ENCODE results near the gene IRAK1BP1. TPM values are rescaled to one million over a fixed set of nuclear protein-coding genes. Genes with fewer than 3 reads are reported as not detected.
"Not testable (repeated sequence)": the region's sequence is repeated elsewhere in the genome, so short reads cannot be mapped to it uniquely, and the experiment has no call there.

Gene IRAK1BP1
- total RNA-seq, 1 donor from 2014 or later, result 3.7 TPM

DNA sequence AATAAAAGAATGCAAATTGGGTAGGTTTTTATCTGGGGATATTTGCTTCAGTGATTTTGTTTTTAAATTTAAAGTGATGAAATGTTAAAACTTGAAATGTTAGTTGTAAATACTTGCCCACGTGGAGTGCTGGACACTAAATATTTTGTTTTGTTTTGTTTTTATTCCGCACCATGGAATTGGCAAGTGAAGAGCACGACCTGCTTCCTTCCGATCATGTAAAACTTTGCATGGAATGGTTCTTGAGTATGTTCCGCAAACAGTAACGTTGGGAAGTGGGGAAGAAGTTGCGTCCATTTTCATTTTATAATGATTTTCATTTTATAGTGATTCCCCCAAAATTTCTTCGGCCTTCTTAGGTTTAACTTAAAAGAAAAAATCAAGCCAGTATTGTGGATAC is 765 bp downstream of the IRAK1BP1 start:
- peak overlapping the region; percentile 97 to 99 (median 99) for H3K4me3 ChIP-seq (ENCODE audit: low read length in 3 of 3)
- H3K4me1 ChIP-seq (ENCODE audit: control insufficient read depth in 3 of 3, insufficient read depth in 3 of 3, low read length in 3 of 3), result peaks cover 5 to 8% (median 6%) of the 10 kb centered on the region in 3 donors
- no peaks in the 10 kb centered on the region for H3K9me3 ChIP-seq (ENCODE audit: control insufficient read depth in 3 of 3, low read length in 3 of 3)
- no peak overlapping the region for H3K27ac ChIP-seq (ENCODE audit: low read depth, low read length)
- peaks cover 0 to 4% (median 0%) of the 10 kb centered on the region in 3 donors for H3K36me3 ChIP-seq (ENCODE audit: control insufficient read depth in 3 of 3, insufficient read depth in 3 of 3, low read length in 3 of 3)
- H3K9ac ChIP-seq (ENCODE audit: low read depth in 1 of 3, low read length in 3 of 3), result peak overlapping the region; percentile 85 to 90 (median 90)
- H3K27me3 ChIP-seq (ENCODE audit: control insufficient read depth in 3 of 3, insufficient read depth in 3 of 3, low read length in 3 of 3), result no peaks in the 10 kb centered on the region

DNA sequence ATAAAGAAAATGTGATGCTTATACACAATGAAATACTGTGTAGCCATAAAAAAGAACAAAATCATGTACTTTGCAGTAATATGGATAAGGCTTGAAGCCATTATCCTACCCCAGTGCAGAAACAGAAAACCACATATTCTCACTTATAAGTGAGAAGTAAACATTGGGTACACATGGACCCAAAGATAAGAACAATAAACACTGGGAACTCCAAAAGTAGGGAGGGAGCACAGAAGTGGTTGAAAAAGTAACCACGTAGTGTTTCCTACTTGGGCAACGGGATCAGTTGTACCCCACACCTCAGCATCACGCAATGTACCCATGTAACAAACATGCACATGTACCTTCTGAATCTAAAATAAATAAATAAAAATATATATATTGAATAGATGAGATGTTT is 8.2 kb downstream of the IRAK1BP1 start:
- H3K36me3 ChIP-seq (ENCODE audit: control insufficient read depth in 3 of 3, insufficient read depth in 3 of 3, low read length in 3 of 3), result peaks cover 0 to 4% (median 0%) of the 10 kb centered on the region in 3 donors
- H3K27me3 ChIP-seq (ENCODE audit: control insufficient read depth in 3 of 3, insufficient read depth in 3 of 3, low read length in 3 of 3), result no peaks in the 10 kb centered on the region
- no peaks in the 10 kb centered on the region for H3K4me1 ChIP-seq (ENCODE audit: control insufficient read depth in 3 of 3, insufficient read depth in 3 of 3, low read length in 3 of 3)
- H3K27ac ChIP-seq (ENCODE audit: low read depth, low read length), result no peak overlapping the region
- H3K9ac ChIP-seq (ENCODE audit: low read depth in 1 of 3, low read length in 3 of 3), result no peak overlapping the region
- H3K4me3 ChIP-seq (ENCODE audit: low read length in 3 of 3), result no peak overlapping the region
- H3K9me3 ChIP-seq (ENCODE audit: control insufficient read depth in 3 of 3, low read length in 3 of 3), result no peaks in the 10 kb centered on the region

DNA sequence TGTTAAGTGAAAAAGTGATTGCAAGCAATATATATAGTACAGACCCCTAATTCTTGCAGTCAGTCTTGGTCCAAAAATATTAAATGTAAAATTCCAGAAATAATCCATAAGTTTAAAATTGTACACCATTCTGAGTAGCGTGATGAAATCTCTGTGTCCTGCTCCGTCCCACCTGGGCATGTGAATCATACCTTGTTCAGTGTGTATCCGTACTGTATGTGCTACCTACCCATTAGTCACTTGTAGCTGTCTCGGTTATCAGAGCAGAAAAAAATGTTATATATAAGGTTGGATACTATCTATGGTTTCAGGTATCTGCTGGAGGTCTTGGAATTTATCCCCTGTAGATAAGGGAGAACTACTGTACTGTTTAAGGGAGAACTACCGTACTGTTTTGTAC is 16.3 kb downstream of the IRAK1BP1 start:
- Histone ChIP-seq H3K36me3 (ENCODE audit: control insufficient read depth in 3 of 3, insufficient read depth in 3 of 3, low read length in 3 of 3) (no peaks in the 10 kb centered on the region), H3K27ac (ENCODE audit: low read depth, low read length) (no peak overlapping the region), H3K4me1 (ENCODE audit: control insufficient read depth in 3 of 3, insufficient read depth in 3 of 3, low read length in 3 of 3) (no peaks in the 10 kb centered on the region), H3K9ac (ENCODE audit: low read depth in 1 of 3, low read length in 3 of 3) (no peak overlapping the region), H3K4me3 (ENCODE audit: low read length in 3 of 3) (no peak overlapping the region), H3K27me3 (ENCODE audit: control insufficient read depth in 3 of 3, insufficient read depth in 3 of 3, low read length in 3 of 3) (no peaks in the 10 kb centered on the region), H3K9me3 (ENCODE audit: control insufficient read depth in 3 of 3, low read length in 3 of 3) (no peaks in the 10 kb centered on the region)

DNA sequence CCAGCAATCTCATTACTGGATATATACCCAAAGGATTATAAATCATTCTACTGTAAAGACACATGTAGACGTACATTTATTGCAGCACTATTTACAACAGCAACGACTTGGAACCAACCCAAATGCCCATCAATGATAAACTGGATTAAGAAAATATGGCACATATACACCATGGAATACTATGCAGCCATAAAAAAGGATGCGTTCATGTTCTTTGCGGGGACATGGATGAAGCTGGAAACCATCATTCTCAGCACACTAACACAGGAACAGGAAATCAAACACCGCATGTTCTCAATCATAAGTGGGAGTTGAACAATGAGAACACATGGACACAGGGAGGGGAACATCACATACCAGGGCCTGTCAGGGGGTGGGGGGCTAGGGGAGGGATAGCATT is 22.6 kb downstream of the IRAK1BP1 start:
- not testable (repeated sequence) for H3K36me3 ChIP-seq (ENCODE audit: control insufficient read depth in 3 of 3, insufficient read depth in 3 of 3, low read length in 3 of 3); H3K9ac ChIP-seq (ENCODE audit: low read depth in 1 of 3, low read length in 3 of 3); H3K27ac ChIP-seq (ENCODE audit: low read depth, low read length); H3K27me3 ChIP-seq (ENCODE audit: control insufficient read depth in 3 of 3, insufficient read depth in 3 of 3, low read length in 3 of 3); H3K9me3 ChIP-seq (ENCODE audit: control insufficient read depth in 3 of 3, low read length in 3 of 3); H3K4me1 ChIP-seq (ENCODE audit: control insufficient read depth in 3 of 3, insufficient read depth in 3 of 3, low read length in 3 of 3); H3K4me3 ChIP-seq (ENCODE audit: low read length in 3 of 3)

DNA sequence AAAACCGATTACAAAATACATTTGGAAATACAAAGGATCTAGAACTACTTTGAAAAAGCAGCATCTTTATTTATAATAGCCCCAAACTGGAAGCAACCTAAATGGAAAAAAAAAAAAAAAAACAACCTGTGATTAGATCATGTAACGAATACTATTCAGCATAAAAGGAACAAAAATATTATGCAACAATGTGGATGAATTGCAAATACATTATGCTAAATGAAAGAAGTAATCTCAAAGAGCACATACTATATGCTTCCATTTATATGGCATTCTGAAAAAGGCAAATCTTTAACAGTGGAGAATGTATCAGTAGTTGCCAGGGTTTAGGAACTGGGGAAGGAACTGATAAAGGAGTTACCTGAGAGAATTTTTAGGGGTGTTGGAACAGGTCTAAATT is 28.9 kb downstream of the IRAK1BP1 start:
- Histone ChIP-seq H3K4me1 (ENCODE audit: control insufficient read depth in 3 of 3, insufficient read depth in 3 of 3, low read length in 3 of 3) (no peaks in the 10 kb centered on the region), H3K27ac (ENCODE audit: low read depth, low read length) (no peak overlapping the region), H3K9ac (ENCODE audit: low read depth in 1 of 3, low read length in 3 of 3) (no peak overlapping the region), H3K9me3 (ENCODE audit: control insufficient read depth in 3 of 3, low read length in 3 of 3) (no peaks in the 10 kb centered on the region), H3K27me3 (ENCODE audit: control insufficient read depth in 3 of 3, insufficient read depth in 3 of 3, low read length in 3 of 3) (no peaks in the 10 kb centered on the region), H3K4me3 (ENCODE audit: low read length in 3 of 3) (no peak overlapping the region), H3K36me3 (ENCODE audit: control insufficient read depth in 3 of 3, insufficient read depth in 3 of 3, low read length in 3 of 3) (no peaks in the 10 kb centered on the region)

DNA sequence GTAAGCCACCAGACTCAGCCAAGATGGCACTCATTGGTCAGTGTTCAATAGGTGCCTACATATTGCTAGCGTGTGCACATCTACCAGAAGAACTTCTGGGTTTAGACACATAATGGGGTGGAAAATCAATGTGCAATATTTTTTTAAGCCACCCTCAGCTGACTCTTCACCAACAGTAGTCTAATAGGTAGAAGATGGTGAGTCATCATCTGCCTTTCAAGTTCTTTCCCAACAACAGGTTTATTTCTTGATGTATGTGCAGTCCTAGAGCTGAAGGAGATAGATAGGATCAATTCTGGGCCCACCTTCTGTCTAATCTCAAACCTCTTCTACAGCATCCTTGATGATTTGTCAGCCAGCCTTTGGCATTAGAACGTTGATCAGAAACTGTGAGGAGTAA is 41.3 kb downstream of the IRAK1BP1 start:
- H3K27me3 ChIP-seq (ENCODE audit: control insufficient read depth in 3 of 3, insufficient read depth in 3 of 3, low read length in 3 of 3), result peaks cover 6 to 7% (median 6%) of the 10 kb centered on the region in 3 donors
- peaks cover 0 to 4% (median 3%) of the 10 kb centered on the region in 3 donors for H3K4me1 ChIP-seq (ENCODE audit: control insufficient read depth in 3 of 3, insufficient read depth in 3 of 3, low read length in 3 of 3)
- no peaks in the 10 kb centered on the region for H3K9me3 ChIP-seq (ENCODE audit: control insufficient read depth in 3 of 3, low read length in 3 of 3)

DNA sequence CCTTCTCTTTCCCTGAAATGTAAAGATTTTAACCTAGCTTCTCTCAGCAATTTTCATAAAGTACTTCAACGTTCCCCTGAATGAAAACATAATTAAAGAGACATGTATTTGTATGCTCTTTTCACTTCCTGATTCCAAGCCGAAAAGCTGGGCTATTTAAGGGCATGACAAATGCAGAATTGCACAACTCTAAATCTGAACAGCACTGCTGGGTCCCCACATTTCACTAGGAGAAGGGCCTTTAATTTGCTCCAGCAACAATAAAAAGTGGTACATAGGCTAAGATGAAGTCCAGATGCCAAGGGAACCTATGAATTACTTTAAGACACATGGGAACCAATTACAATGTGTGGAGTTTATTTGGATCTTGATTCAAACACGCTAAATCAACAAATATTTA is 42.0 kb downstream of the IRAK1BP1 start:
- H3K4me1 ChIP-seq (ENCODE audit: control insufficient read depth in 3 of 3, insufficient read depth in 3 of 3, low read length in 3 of 3), result peaks cover 0 to 4% (median 3%) of the 10 kb centered on the region in 3 donors
- H3K4me3 ChIP-seq (ENCODE audit: low read length in 3 of 3), result no peak overlapping the region
- H3K27ac ChIP-seq (ENCODE audit: low read depth, low read length), result no peak overlapping the region
- no peaks in the 10 kb centered on the region for H3K9me3 ChIP-seq (ENCODE audit: control insufficient read depth in 3 of 3, low read length in 3 of 3)
- no peak overlapping the region for H3K9ac ChIP-seq (ENCODE audit: low read depth in 1 of 3, low read length in 3 of 3)
- no peaks in the 10 kb centered on the region for H3K36me3 ChIP-seq (ENCODE audit: control insufficient read depth in 3 of 3, insufficient read depth in 3 of 3, low read length in 3 of 3)
- peaks cover 6 to 7% (median 6%) of the 10 kb centered on the region in 3 donors for H3K27me3 ChIP-seq (ENCODE audit: control insufficient read depth in 3 of 3, insufficient read depth in 3 of 3, low read length in 3 of 3)

More for the DNA sequence above, 41.3 kb downstream of the IRAK1BP1 start:
- Histone ChIP-seq H3K36me3 (ENCODE audit: control insufficient read depth in 3 of 3, insufficient read depth in 3 of 3, low read length in 3 of 3) (no peaks in the 10 kb centered on the region), H3K27ac (ENCODE audit: low read depth, low read length) (no peak overlapping the region), H3K4me3 (ENCODE audit: low read length in 3 of 3) (no peak overlapping the region), H3K9ac (ENCODE audit: low read depth in 1 of 3, low read length in 3 of 3) (no peak overlapping the region)

DNA sequence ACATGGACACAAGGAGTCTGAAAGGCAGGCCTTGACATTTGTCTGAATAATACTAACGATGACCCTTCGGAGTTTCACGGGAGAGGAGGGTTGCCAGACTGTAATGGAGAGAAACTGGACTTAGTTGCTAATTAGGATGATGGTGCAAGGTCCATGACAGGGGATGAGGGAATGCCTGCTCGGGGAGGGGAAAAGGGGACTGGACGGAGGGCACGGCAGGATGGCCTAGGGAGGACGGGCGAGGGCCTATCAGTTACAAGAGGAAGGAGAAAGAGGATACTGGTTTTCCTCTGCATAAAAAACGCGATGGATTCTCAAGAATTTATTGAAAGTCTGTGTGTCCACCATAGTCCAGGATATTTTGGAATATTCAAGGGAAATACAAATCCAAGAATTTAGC is 42.7 kb downstream of the IRAK1BP1 start:
- Histone ChIP-seq H3K36me3 (ENCODE audit: control insufficient read depth in 3 of 3, insufficient read depth in 3 of 3, low read length in 3 of 3) (no peaks in the 10 kb centered on the region), H3K27ac (ENCODE audit: low read depth, low read length) (no peak overlapping the region), H3K9ac (ENCODE audit: low read depth in 1 of 3, low read length in 3 of 3) (no peak overlapping the region), H3K9me3 (ENCODE audit: control insufficient read depth in 3 of 3, low read length in 3 of 3) (no peaks in the 10 kb centered on the region), H3K27me3 (ENCODE audit: control insufficient read depth in 3 of 3, insufficient read depth in 3 of 3, low read length in 3 of 3) (peaks cover 6 to 7% (median 6%) of the 10 kb centered on the region in 3 donors), H3K4me3 (ENCODE audit: low read length in 3 of 3) (peak overlapping the region in 1 of 3 donors; percentile 78), H3K4me1 (ENCODE audit: control insufficient read depth in 3 of 3, insufficient read depth in 3 of 3, low read length in 3 of 3) (peaks cover 0 to 4% (median 3%) of the 10 kb centered on the region in 3 donors)

DNA sequence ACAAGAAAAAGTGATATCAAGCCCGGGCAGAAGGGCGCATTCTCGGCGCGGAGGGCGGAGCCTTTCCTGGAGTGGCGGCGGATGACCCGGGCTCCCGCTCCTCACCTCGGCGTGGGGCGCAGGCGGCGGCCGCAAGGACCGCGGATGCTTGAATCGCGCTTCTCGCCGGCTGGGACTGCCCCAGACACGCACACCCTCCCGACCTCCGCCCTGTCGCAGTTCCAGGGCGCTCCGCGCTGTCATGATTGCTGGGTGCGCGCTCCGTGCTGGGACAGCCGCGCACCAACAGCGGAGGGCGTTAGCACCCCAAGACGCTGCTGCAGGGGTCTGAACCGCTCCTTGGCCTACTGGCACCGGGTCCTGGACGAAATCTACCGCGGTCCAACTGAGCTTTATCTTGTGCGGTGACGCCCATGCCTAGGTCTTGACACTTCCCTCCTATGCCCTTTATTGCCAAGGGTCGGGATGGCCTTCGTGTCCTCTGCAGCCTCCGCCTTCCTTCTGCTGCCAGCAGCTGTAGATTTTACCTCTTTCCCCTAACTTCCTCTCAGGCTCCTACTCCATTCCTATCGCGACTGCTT is 43.3 kb downstream of the IRAK1BP1 start:
- no peak overlapping the region for H3K27ac ChIP-seq (ENCODE audit: low read depth, low read length)
- peak overlapping the region in 1 of 3 donors; percentile 20 for H3K9ac ChIP-seq (ENCODE audit: low read depth in 1 of 3, low read length in 3 of 3)
- H3K27me3 ChIP-seq (ENCODE audit: control insufficient read depth in 3 of 3, insufficient read depth in 3 of 3, low read length in 3 of 3), result peaks cover 6 to 7% (median 6%) of the 10 kb centered on the region in 3 donors
- peaks cover 0 to 4% (median 3%) of the 10 kb centered on the region in 3 donors for H3K4me1 ChIP-seq (ENCODE audit: control insufficient read depth in 3 of 3, insufficient read depth in 3 of 3, low read length in 3 of 3)
- no peaks in the 10 kb centered on the region for H3K36me3 ChIP-seq (ENCODE audit: control insufficient read depth in 3 of 3, insufficient read depth in 3 of 3, low read length in 3 of 3)
- H3K9me3 ChIP-seq (ENCODE audit: control insufficient read depth in 3 of 3, low read length in 3 of 3), result no peaks in the 10 kb centered on the region
- peak overlapping the region; percentile 58 to 78 (median 67) for H3K4me3 ChIP-seq (ENCODE audit: low read length in 3 of 3)

DNA sequence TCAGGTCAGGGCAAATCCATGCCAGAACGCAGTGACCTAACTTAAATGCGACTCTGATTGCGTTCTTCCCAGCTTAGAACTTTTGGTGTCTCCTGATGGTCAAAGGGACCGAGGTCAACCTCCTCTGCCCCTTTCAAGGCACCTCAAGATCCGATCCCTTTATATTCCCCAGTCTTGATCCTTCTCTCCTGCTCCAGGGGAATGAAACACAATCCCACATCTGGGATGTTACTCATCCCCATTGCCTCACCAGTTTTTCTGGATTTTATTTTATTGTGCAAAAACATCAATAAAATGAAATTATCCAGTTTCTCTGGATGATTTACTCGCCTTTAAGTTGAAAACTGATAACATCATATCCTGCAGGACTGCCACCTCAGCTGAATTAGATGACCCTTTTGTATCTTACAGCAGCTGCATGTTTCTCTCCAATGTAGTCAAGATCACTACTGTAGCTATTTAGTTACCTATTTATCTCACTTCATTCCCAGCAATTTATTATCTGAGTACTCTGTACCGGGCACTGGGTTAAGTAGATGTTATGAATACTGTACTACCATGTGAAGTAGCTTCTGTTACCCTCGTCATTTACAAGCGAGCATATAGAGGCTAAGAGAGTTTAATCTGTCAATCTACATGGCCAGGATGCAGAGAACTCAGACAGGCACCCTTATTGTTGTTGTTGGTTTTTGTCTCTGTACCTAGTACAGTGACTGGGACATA is 44.0 kb downstream of the IRAK1BP1 start:
- Histone ChIP-seq H3K4me1 (ENCODE audit: control insufficient read depth in 3 of 3, insufficient read depth in 3 of 3, low read length in 3 of 3) (peaks cover 0 to 4% (median 3%) of the 10 kb centered on the region in 3 donors), H3K9me3 (ENCODE audit: control insufficient read depth in 3 of 3, low read length in 3 of 3) (no peaks in the 10 kb centered on the region), H3K9ac (ENCODE audit: low read depth in 1 of 3, low read length in 3 of 3) (no peak overlapping the region), H3K36me3 (ENCODE audit: control insufficient read depth in 3 of 3, insufficient read depth in 3 of 3, low read length in 3 of 3) (no peaks in the 10 kb centered on the region), H3K27me3 (ENCODE audit: control insufficient read depth in 3 of 3, insufficient read depth in 3 of 3, low read length in 3 of 3) (peaks cover 6 to 7% (median 6%) of the 10 kb centered on the region in 3 donors), H3K27ac (ENCODE audit: low read depth, low read length) (no peak overlapping the region), H3K4me3 (ENCODE audit: low read length in 3 of 3) (peak overlapping the region in 1 of 3 donors; percentile 78)
